HG03066 (cell line): ENCODE data around the gene KLHDC8A.
"Not testable (repeated sequence)": the region's sequence is repeated elsewhere in the genome, so short reads cannot be mapped to it uniquely, and the experiment has no call there.

Experiments used
- ATAC-seq: cut with Tn5 transposase; IDR thresholded peaks from one replicate; pipeline ENCODE4 v1.9.1; 2021; ENCODE audit warnings: low read depth; ENCODE audit not compliant: unreplicated experiment

Gene KLHDC8A

GRCh38 chr1:205298191-205298994, 58.3 kb downstream of the KLHDC8A start:
- ATAC-seq = no peak

- ATAC-seq = not testable (repeated sequence)
Measured at GRCh38 chr1:205297546-205298177, 59.1 kb downstream of the KLHDC8A start.

- no peak for ATAC-seq
Measured at GRCh38 chr1:205296154-205296553, 60.6 kb downstream of the KLHDC8A start.

GRCh38 chr1:205294934-205295333, 61.8 kb downstream of the KLHDC8A start:
- ATAC-seq = no peak

GRCh38 chr1:205294175-205294917, 62.4 kb downstream of the KLHDC8A start:
- ATAC-seq = no peak

- no peak for ATAC-seq
Measured at GRCh38 chr1:205293350-205294074, 63.2 kb downstream of the KLHDC8A start.

- ATAC-seq = no peak
Measured at GRCh38 chr1:205291596-205291995, 65.1 kb downstream of the KLHDC8A start.

GRCh38 chr1:205287767-205288559, 68.8 kb downstream of the KLHDC8A start:
- peak; percentile 74 for ATAC-seq

- ATAC-seq = no peak
Measured at GRCh38 chr1:205287076-205287475, 69.6 kb downstream of the KLHDC8A start.

GRCh38 chr1:205286335-205286950, 70.3 kb downstream of the KLHDC8A start:
- no peak for ATAC-seq
